Measurements from ENCODE around the gene HSPB8.
A peak's percentile ranks its signal among the peaks of the same experiment; 100 is the strongest.

Gene HSPB8

DNA sequence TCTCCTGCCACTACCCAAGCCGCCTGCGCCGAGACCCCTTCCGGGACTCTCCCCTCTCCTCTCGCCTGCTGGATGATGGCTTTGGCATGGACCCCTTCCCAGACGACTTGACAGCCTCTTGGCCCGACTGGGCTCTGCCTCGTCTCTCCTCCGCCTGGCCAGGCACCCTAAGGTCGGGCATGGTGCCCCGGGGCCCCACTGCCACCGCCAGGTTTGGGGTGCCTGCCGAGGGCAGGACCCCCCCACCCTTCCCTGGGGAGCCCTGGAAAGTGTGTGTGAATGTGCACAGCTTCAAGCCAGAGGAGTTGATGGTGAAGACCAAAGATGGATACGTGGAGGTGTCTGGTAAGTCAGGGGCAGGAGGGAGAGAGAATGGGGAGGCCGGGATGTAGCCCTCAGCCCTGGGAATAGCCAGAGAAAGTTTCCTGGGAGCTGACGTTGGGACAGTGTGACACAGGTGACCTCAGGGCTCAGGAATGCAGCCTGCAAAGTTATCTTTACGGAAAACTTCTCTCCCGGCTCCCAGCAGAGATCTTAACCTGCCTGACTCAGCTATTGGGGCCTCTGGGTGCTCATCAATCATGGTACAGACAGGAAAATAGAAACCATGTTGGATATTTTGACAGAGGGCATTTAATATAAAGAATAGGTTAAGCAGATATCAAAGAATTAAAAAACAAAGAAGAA, 747 bp downstream of the HSPB8 start:
- no peak for DNase-seq
- H3K27me3 ChIP-seq = no peaks in the 10 kb centered on the region
- peak overlapping the region; percentile 80 to 85 for H3K4me3 ChIP-seq
- H3K4me1 ChIP-seq = peaks cover 3 to 66% (median 40%) of the 10 kb centered on the region in 4 donors
- H3K36me3 ChIP-seq = no peaks in the 10 kb centered on the region
- peak overlapping the region; percentile 97 to 98 for H3K27ac ChIP-seq
- no peak for TF ChIP-seq CTCF (IDR thresholded peaks at IDR 0.05)
- H3K9me3 ChIP-seq = no peaks in the 10 kb centered on the region
- intact Hi-C loops (cut with DNase I; ENCODE audit: low total_unique reads) = no loop called here

DNA sequence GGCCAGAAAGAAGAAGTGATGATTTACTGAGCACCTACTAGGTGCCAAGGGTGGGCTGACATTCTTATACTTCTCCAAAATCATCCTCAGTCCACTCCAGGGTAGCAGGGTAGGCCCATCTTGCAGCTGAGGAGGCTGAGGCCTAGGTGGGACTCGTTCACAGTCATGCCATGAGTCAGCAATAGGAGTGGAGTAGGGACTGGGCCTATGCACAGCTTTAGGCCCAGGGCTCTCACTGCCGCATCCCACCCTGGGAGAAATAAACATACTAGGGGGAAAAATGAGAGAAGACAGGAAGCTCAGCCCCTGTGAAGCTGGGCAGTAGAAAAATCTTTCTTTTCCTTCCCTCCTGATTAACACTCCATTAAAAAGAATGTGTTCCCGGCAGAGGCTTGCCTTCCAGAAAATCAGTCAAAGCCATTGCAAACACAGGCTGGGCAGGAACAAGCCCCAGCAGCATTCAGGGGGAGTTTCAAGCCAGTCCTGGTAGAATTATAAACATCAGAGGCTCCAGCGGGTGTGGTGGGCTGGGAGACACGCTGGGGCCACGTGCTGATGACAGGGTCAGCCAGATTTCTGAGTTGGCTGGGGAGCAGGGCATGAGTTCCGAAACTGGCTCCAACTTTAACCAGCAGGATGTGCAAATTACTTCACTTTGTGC, 1.8 kb downstream of the HSPB8 start:
- Histone ChIP-seq H3K36me3 (no peaks in the 10 kb centered on the region), H3K9me3 (no peaks in the 10 kb centered on the region), H3K4me1 (peaks cover 3 to 69% (median 43%) of the 10 kb centered on the region in 4 donors), H3K27me3 (no peaks in the 10 kb centered on the region), H3K27ac (peak overlapping the region; percentile 97 to 98), H3K4me3 (peak overlapping the region; percentile 80 to 85)
- DNase-seq = peak; percentile 77 to 85
- TF ChIP-seq CTCF (IDR thresholded peaks at IDR 0.05) = no peak
- intact Hi-C loops (cut with DNase I; ENCODE audit: low total_unique reads) = no loop called here

GRCh38 chr12:119181202-119181601, 2.5 kb downstream of the HSPB8 start:
- H3K4me3 ChIP-seq = peak overlapping the region; percentile 80 to 85
- H3K27ac ChIP-seq = peak overlapping the region; percentile 97 to 98
- no peak for TF ChIP-seq CTCF (IDR thresholded peaks at IDR 0.05)
- H3K36me3 ChIP-seq = peaks cover 0 to under 1% (median 0%) of the 10 kb centered on the region in 3 donors
- no peaks in the 10 kb centered on the region for H3K9me3 ChIP-seq
- no peak for DNase-seq
- peaks cover 3 to 72% (median 45%) of the 10 kb centered on the region in 4 donors for H3K4me1 ChIP-seq
- H3K27me3 ChIP-seq = no peaks in the 10 kb centered on the region
- intact Hi-C loops (cut with DNase I; ENCODE audit: low total_unique reads) = no loop called here

DNA sequence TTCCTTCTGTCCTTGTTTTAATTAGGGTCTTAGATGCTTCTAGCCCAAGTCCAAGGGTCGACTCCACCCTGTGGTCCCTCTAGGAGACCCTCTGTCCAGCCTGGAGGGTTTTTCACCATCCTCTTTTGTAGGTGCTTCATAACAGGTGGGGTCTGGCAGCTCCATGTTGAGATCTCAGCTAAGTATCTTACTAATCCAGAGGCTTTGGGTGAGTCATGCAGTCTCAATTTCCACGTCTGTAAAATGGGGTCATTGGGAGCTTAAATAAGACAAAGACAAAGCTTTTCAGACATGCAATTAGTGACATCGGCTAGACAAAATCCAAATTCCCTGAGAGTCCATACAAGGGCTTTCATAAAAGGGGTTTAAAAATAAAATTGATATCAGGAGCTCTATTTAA, 3.2 kb downstream of the HSPB8 start:
- no peaks in the 10 kb centered on the region for H3K27me3 ChIP-seq
- H3K4me3 ChIP-seq = peak overlapping the region; percentile 80 to 85
- no peak for TF ChIP-seq CTCF (IDR thresholded peaks at IDR 0.05)
- H3K36me3 ChIP-seq = peaks cover under 1 to 8% (median 2%) of the 10 kb centered on the region in 3 donors
- intact Hi-C loops (cut with DNase I; ENCODE audit: low total_unique reads) = no loop called here
- peaks cover 0 to 74% (median 44%) of the 10 kb centered on the region in 4 donors for H3K4me1 ChIP-seq
- DNase-seq = no peak
- no peaks in the 10 kb centered on the region for H3K9me3 ChIP-seq
- H3K27ac ChIP-seq = peak overlapping the region; percentile 97 to 98

DNA sequence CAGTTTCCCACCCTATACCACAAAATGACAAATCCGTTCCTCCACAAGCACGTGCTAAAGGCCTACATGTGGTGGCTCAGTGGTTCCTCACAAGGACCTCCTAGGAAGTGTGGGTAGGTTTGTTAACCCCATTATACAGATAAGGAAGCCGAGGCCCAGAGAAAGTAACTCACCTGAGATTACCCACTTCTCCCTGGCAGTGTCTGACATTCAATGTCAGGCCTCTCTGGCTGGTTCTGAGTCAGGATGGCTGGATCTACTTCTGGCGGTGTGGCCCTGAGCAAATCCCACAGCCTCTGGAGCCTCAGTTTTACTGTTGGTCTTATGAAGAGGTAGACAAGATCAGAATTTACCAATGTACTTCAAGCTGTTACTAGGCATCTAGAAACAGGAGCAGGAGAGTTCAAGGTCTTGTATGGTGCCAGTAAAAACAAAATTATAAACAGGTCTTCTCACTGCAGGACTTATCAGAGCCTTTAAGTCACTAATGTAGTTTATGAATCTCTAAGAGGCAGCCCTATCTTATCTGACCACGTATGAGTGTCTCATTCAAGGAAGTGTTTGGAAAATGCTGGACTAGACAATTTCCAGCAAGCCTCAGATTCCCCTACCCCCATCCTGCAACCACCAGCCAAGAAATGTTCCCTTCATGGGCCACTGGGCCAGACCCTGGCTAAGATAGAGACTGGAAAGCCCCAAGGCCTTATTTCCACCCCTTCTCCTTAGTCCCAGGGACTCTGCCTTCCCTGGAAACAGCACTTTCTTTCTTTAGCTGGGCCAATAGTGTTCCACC, 4.2 kb downstream of the HSPB8 start:
- Histone ChIP-seq H3K36me3 (peaks cover 7 to 17% (median 11%) of the 10 kb centered on the region in 3 donors), H3K27me3 (no peaks in the 10 kb centered on the region), H3K4me1 (peaks cover 0 to 74% (median 42%) of the 10 kb centered on the region in 4 donors), H3K9me3 (no peaks in the 10 kb centered on the region), H3K27ac (peak overlapping the region; percentile 97 to 98), H3K4me3 (peak overlapping the region; percentile 80 to 85)
- no peak for TF ChIP-seq CTCF (IDR thresholded peaks at IDR 0.05)
- no peak for DNase-seq
- intact Hi-C loops (cut with DNase I; ENCODE audit: low total_unique reads) = no loop called here

Data from tibial artery (tissue), 4 donors.